ENCODE data around the gene PRDX6. TPM values are rescaled to one million over a fixed set of nuclear protein-coding genes. Genes with fewer than 3 reads are reported as not detected.

The PRDX6 gene
- total RNA-seq, 2 experiments from 2014 or later, result 109 to 148 TPM

- Histone ChIP-seq H4K20me1 (ENCODE audit: insufficient read depth, low read length) (no peaks in the 10 kb centered on the region), H3K36me3 (ENCODE audit: insufficient read depth, low read length) (no peaks in the 10 kb centered on the region), H3K4me2 (ENCODE audit: low read length) (no peak overlapping the region), H3K9me3 (ENCODE audit: low read length) (peaks cover 11% of the 10 kb centered on the region), H2AFZ (ENCODE audit: low read length) (no peak overlapping the region), H3K4me3 (ENCODE audit: low read depth, low read length, poor library complexity, severe bottlenecking) (no peak overlapping the region), H3K79me2 (ENCODE audit: insufficient read depth, low read depth, low read length) (no peaks in the 10 kb centered on the region), H3K9me2 (ENCODE audit: insufficient read depth, low read length) (no peaks in the 10 kb centered on the region), H3K27ac (ENCODE audit: low read depth, low read length, poor library complexity, severe bottlenecking) (no peak overlapping the region), H3K4me1 (ENCODE audit: insufficient read depth, low read length, poor library complexity, severe bottlenecking) (no peaks in the 10 kb centered on the region)
- ChIA-PET POLR2A (interaction anchor here (1.0 kb wide), 1 partner anchor 12 kb away, joined by 4 read pairs; no protein-coding TSS in a partner anchor), CTCF (ENCODE audit: unreplicated experiment) (no interaction called here)
- no TSS peak for BruUV-seq (replicated peaks)
- intact Hi-C loops (cut with micrococcal nuclease; ENCODE audit: unreplicated experiment), result no loop called here
- no peak for TF ChIP-seq CTCF (conservative IDR thresholded peaks at IDR 0.05; ENCODE audit: low read length)
- no peak for TF ChIP-seq EZH2phosphoT487 (IDR thresholded peaks at IDR 0.05; ENCODE audit: borderline replicate concordance, low read depth, low read length)
- no peak for DNase-seq (ENCODE audit: low spot score)
Measured at GRCh38 chr1:173496757-173497320, 19.7 kb downstream of the PRDX6 start.

DNA sequence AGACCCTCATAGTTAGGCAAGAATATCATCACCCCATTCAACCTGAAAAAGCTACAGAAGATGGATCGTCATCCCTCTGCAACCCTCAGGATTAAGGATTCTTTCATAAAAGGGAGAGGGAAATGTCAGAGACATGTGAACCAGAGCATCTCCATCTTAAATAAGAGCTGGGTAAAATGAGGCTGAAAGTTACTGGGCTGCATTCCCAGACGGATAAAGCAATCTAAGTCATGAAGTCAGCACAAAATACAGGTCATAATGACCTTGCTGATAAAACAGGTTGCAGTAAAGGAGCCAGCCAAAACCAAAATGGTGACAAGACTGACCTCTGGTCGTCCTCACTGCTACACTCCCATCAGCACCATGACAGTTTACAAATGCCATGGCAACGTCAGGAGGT lies 22.6 kb downstream of the PRDX6 start:
- intact Hi-C loops (cut with micrococcal nuclease; ENCODE audit: unreplicated experiment), result no loop called here
- Histone ChIP-seq H3K36me3 (ENCODE audit: insufficient read depth, low read length) (no peaks in the 10 kb centered on the region), H3K27ac (ENCODE audit: low read depth, low read length, poor library complexity, severe bottlenecking) (no peak overlapping the region), H3K79me2 (ENCODE audit: insufficient read depth, low read depth, low read length) (no peaks in the 10 kb centered on the region), H3K4me3 (ENCODE audit: low read depth, low read length, poor library complexity, severe bottlenecking) (no peak overlapping the region), H2AFZ (ENCODE audit: low read length) (no peak overlapping the region), H3K9me3 (ENCODE audit: low read length) (peaks cover 11% of the 10 kb centered on the region), H3K9me2 (ENCODE audit: insufficient read depth, low read length) (no peaks in the 10 kb centered on the region), H4K20me1 (ENCODE audit: insufficient read depth, low read length) (no peaks in the 10 kb centered on the region), H3K4me1 (ENCODE audit: insufficient read depth, low read length, poor library complexity, severe bottlenecking) (no peaks in the 10 kb centered on the region), H3K4me2 (ENCODE audit: low read length) (no peak overlapping the region)
- no peak for TF ChIP-seq CTCF (conservative IDR thresholded peaks at IDR 0.05; ENCODE audit: low read length)
- TF ChIP-seq EZH2phosphoT487 (IDR thresholded peaks at IDR 0.05; ENCODE audit: borderline replicate concordance, low read depth, low read length), result no peak
- ChIA-PET POLR2A (interaction anchor here (0.7 kb wide), 1 partner anchor 21 kb away, joined by 7 read pairs; no protein-coding TSS in a partner anchor), CTCF (ENCODE audit: unreplicated experiment) (no interaction called here)
- no peak for DNase-seq (ENCODE audit: low spot score)
- no TSS peak for BruUV-seq (replicated peaks)

GRCh38 chr1:173502104-173502503 lies 25.0 kb downstream of the PRDX6 start:
- no peaks in the 10 kb centered on the region for H3K4me1 ChIP-seq (ENCODE audit: insufficient read depth, low read length, poor library complexity, severe bottlenecking)
- H3K4me2 ChIP-seq (ENCODE audit: low read length), result no peak overlapping the region
- no peaks in the 10 kb centered on the region for H4K20me1 ChIP-seq (ENCODE audit: insufficient read depth, low read length)
- no peaks in the 10 kb centered on the region for H3K79me2 ChIP-seq (ENCODE audit: insufficient read depth, low read depth, low read length)
- H2AFZ ChIP-seq (ENCODE audit: low read length), result no peak overlapping the region
- no peaks in the 10 kb centered on the region for H3K9me2 ChIP-seq (ENCODE audit: insufficient read depth, low read length)
- no peak overlapping the region for H3K4me3 ChIP-seq (ENCODE audit: low read depth, low read length, poor library complexity, severe bottlenecking)
- POLR2A ChIA-PET, result no interaction called here
- intact Hi-C loops (cut with micrococcal nuclease; ENCODE audit: unreplicated experiment), result no loop called here
- H3K9me3 ChIP-seq (ENCODE audit: low read length), result peaks cover 6% of the 10 kb centered on the region
- CTCF ChIA-PET (ENCODE audit: unreplicated experiment), result no interaction called here
- no peak for DNase-seq (ENCODE audit: low spot score)
- TF ChIP-seq EZH2phosphoT487 (IDR thresholded peaks at IDR 0.05; ENCODE audit: borderline replicate concordance, low read depth, low read length) (no peak), CTCF (conservative IDR thresholded peaks at IDR 0.05; ENCODE audit: low read length) (no peak)
- BruUV-seq (replicated peaks), result no TSS peak
- no peak overlapping the region for H3K27ac ChIP-seq (ENCODE audit: low read depth, low read length, poor library complexity, severe bottlenecking)
- H3K36me3 ChIP-seq (ENCODE audit: insufficient read depth, low read length), result no peaks in the 10 kb centered on the region

All from OCI-LY7 (cell line).